ENCODE results near the gene C1QTNF5.

C1QTNF5 gene

GRCh38 chr11:119357074-119357473 is 16.4 kb upstream of the C1QTNF5 start:
- no peak for DNase-seq

DNA sequence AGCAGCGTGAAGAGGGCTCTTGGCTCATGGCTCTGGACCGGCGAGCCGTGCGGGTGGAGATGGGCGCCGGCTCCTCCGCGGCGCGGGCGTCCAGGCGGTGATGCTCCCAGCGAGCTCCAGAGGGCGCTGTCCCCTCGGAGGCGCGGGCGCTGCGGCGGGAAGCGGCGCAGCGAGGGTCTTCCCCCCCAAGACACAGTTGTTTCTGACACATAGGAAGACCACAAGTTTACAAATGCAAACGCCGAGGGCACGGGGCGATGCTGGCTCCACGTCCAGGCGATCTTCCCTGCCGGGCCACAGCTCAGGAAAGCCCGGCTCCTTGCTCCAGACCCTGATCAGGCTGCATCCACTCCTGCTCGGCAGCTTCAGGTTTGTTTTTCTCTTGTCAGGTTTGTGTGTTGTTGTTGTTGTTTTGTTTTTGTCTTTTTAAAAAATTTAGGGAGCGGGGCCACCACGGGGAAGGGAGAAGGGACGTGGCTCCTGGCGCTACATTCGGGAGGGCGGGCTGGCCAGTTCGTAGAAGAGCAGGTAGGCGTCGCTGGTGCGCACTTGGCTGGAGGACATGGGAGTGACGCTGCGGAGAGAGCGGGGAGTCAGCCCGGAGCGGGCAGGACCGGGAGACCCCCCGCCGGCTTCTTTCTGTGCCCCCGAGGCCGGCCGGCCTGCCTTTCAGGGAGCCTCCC is 15.8 kb upstream of the C1QTNF5 start:
- DNase-seq, result peak; percentile 66

DNA sequence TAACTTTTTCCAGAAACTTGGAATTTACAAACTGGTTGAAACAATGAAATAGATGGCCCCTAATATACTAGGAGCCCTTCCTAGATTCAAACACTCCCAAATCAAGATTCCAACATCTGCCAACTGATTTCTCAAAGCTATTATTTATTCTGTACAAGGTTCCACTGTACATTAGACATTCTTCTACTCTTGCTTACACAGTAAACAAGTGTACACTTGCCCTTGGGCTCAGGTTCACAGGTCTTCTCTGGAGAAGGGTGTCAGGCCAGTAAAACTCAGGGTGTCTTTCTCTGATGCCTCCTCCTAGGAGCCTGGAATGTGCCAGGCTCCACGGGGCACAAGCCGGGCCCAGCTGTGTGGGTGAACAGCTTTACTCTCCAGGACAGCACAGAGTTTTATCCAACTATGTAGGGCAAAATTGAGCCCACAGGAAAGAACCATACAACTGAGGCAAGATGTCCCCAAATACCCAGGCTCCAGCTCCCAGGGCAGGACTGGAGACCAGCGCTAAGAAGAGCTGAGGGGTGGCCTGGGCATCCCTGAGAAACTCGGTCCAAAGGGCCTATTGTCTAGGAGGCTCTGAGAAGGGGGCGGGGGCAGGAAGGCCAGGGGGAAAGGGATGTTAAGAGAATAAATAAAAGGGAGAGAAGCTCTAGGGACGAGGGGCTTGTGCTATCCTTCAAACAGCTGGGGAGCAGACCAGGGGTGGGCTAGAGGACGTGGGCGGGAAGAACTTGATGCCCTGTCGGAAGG is 14.6 kb upstream of the C1QTNF5 start:
- no peak for DNase-seq

DNA sequence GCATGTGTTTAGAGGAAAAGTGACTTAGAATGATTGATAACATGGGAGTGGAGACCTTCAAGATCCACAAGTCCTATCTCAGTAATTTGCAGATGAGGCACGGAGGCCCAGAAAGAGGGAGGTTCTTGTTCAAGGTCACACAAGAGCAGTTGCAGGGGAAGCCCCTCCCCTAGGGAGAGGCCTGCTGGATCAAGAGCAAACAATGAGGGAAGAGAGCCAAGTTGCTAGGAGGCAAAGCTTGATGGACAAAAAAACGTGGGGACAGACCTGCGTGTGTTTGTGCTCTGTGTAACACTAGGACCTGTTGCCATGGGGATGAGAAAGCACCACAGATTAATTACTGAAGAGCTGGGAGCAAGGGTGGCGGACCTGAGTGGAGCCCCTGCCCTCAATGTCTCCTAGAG is 12.2 kb upstream of the C1QTNF5 start:
- peak; percentile 92 for DNase-seq

GRCh38 chr11:119351232-119351631 is 10.5 kb upstream of the C1QTNF5 start:
- DNase-seq, result no peak

- DNase-seq, result no peak
These were observed 9.6 kb upstream of the C1QTNF5 start for GRCh38 chr11:119350302-119350701.

DNA sequence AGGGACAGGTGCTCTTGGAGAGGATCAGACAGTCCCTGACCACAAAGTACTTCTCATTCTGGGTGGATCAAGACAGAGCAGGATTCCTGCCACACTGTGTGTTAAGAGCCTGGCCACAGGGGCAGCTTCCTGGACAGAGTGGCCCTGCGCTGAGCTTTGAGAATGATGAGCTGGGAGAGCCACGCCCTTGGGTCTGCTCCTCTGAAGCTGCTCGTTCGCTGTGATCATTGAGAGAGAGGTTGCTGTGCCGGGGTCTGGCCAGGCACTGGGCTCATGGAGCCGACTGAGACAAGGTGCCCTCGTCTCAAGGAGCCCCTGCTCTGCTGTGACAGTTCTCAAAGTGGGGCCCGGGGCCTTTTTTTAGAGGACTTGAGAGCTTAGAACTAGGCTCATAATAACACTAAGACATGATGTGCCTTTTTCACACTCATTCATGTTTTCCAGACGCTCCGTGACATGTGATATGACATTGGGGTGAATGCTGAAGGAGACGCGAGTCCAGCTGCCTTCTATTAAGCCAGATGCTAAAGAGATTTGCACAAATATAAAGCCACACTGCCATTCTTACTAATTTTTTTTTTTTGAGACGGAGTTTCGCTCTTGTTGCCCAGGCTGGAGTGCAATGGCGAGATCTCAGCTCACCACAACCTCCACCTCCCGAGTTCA is 7.4 kb upstream of the C1QTNF5 start:
- DNase-seq, result peak; percentile 15

DNA sequence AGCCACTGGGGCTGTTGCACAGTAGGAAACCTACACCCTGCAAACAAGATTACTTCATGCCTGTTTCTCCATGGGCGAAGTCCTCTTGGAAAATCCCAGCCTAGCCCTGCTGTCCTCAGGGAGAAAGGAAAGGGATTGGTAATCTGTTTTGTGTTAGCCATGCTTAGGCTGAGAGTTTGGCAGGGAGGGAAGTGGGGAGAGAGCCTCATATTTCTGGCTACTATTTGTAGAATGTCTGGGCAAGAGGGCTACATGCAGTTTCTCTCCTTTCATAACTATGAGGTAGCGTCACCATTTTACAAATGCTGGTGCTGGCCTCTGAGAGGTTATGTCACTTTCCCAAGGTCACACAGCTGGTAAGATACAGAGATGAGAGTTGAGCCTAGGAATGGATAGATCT is 6.6 kb upstream of the C1QTNF5 start:
- DNase-seq, result no peak

GRCh38 chr11:119346605-119347004 is 5.9 kb upstream of the C1QTNF5 start, which contains the start of gene MFRP:
TSS of gene MFRP (minus strand) at chr11:119346705. CDS start at chr11:119346513, 192 bp downstream.
- no peak for DNase-seq

DNA sequence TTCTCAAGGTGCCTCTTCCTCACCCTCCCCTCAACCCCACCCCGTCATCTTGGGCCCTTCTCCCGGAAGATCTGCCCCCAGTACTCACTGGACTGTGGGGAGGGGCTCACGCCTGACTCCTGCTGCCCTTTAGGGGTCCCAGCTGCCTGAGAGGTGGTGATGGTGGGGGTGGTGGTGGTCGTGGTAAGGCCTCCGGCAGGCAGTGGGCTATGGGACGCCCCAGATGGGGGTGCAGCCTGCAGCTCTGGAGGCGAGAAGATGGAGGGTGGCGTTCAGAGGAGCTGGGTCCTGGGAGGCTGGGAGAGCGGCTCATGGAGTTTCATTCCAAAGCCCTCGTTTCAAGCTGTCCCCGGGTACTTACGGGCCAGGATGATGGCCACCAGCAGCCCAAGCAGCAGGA is 5.0 kb upstream of the C1QTNF5 start:
- DNase-seq, result no peak

- DNase-seq, result no peak
These were observed 3.8 kb upstream of the C1QTNF5 start for GRCh38 chr11:119344291-119345010.

GRCh38 chr11:119343726-119344125 is 3.0 kb upstream of the C1QTNF5 start:
- DNase-seq, result no peak

GRCh38 chr11:119342362-119343130 is 1.9 kb upstream of the C1QTNF5 start:
- DNase-seq, result no peak

DNA sequence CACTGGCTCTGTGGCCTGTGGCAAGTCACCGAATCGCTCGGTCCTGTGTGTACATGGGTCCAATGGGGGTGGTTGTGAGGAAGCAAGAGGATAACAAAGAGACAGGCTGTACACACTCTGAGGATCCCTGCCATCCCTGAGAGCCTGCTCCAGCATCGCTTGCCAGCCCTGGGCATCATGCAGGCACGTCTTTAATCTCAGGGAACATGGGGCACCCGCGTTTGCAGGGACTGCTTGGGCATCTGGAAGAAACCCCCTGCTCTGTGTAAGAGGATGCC is 1.3 kb upstream of the C1QTNF5 start:
- no peak for DNase-seq

DNA sequence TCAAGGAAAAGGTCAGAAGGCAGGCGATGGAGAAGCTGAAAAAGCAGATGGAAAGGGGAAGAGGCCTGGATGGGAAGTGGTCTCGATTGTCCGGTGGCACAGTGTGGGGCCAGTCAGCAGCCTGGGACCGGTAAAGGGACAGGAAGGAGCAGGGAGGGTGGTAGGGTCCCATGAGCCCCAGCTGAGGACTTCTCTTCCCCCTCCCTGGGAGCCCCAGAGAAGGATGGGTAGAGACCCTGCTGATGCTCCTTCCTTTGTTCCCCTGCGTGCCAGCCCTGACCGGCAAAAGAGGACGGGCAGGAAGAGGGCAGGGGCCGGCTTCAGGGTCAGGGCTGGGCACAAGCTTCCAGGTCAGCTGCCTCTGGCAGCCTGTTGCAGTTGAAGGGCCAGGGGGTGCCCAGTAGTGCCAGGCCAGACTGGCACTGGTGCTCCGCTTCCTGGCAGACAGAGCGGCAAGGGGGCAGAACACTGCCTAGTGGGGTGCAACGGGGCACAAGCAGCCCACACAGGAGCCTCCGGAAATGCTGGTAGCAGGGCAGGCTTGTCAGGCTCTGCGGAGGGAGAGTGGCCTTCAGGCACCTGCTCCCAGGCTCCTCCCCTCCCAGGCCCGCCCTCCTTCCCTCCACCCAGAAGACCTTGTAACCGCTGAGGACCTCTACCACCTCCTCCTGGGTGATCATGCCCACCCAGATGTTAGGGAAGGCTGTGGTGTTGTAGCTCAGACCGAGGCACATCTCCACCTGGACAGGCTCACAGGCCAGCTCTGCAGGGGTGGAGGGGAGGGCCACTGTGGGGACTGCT is 739 bp upstream of the C1QTNF5 start:
- DNase-seq, result no peak

- DNase-seq, result no peak
These were observed 921 bp downstream of the C1QTNF5 start for GRCh38 chr11:119339589-119340334.

DNA sequence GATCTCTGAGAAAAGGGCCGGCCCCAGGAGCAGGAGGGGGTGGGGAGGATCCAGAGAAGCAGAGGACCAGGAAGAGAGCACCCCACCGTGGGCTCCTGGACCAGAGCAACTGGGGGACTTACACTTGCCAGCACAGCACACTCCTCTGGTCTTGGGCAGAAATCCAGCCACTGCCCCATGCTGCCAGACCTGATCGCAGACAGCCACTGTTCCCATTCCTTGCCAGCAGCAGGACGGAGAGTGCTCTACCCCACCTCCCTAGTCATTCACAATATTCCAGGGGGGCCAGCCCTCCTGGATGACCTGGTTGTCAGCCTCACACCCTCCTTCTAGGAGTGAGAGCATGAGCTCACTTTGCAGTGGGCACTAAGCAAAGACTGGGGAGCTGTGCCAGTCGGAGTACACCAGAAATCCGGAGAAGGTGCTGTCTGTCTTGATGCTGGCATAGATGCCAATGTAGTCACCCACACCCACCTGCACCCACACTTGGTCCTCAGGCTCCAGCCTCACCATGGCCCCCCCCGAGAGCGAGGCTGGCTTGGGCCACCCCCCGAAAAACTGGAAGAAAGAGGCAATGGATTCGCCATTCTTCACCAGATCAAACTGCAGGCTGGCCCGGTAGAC is 1.6 kb downstream of the C1QTNF5 start:
- DNase-seq, result no peak

DNA sequence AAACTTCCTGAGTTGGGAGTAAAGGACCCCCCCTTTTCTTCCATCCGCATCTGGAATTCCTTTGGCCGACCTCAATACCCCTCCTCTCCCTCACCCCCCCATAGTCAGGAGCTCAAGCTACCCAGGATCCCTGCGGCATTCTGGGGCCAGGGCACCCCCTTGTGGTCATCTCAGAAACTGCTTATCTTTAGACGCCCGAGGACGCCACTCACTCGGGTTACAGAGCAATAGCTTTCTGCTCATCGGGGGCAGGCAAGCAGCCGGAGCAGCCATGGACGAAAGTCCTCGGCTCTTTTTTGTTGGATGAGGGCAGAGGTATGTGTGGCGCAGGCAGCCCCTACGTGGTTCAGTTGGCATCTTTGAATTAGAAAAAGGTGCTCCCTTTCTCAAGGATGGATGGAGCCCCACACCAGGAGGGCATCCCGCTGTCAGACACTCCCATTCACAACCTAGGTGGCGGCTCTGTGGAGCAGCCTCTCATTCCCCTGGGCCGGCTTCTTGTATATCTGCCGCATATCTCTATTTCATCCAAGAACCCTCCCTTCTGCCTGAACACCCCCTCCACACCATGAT is 2.3 kb downstream of the C1QTNF5 start:
- peak; percentile 18 for DNase-seq

DNA sequence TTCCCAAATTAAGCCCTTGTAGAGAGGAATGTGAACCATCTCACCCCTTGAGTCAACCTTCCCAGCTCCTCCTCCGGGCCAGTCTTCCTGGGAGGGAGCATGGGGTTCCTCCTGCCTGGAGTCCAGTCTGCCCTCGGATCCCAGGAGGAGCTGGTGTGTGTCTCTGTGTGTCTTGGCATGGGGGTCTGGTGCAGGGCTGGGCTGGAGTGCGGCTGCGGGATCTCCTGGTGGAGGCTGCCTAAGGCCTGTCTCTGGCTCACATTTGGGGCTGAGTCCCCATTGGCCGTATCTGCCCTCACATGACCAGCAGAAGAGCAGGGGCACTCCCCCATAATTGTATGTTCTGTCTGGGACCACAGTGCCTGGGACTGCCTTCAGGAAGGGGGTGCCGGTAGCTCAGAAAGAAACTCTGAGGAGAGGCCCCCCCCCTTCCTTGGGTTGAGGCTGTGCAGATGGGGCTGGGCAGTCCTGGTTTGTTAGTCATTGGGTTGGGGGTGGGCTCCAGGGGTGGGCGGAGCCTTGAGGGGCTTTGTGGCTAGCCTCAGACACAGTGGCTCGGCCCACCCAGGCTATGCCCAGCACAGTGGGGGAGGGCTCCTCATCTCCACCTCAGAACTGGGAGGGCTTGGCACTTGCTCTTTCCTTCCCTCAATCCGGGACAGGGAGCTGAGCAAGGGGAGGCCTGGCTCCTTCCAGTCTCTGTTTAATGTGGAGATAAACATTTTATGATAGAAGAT is 2.9 kb downstream of the C1QTNF5 start:
- DNase-seq, result no peak
